Mucosa of gallbladder (tissue), 1 donor: ENCODE measurements around the gene TICAM2. TPM values are rescaled to one million over a fixed set of nuclear protein-coding genes. Genes with fewer than 3 reads are reported as not detected.

Experiments used
- DNase-seq: peaks from one replicate; pipeline ENCODE4 v3.0.0-alpha.2; 2020; ENCODE audit warnings: low spot score
- total RNA-seq: library from RNA; stranded (reverse); gene quantifications from one replicate; pipeline ENCODE4 v1.2.1, GENCODE V29; 2021
- donor health status: DM: no; HTN: no; CAD: no.

The TICAM2 gene
- total RNA-seq, 1 donor from 2014 or later: 3.3 TPM

DNA sequence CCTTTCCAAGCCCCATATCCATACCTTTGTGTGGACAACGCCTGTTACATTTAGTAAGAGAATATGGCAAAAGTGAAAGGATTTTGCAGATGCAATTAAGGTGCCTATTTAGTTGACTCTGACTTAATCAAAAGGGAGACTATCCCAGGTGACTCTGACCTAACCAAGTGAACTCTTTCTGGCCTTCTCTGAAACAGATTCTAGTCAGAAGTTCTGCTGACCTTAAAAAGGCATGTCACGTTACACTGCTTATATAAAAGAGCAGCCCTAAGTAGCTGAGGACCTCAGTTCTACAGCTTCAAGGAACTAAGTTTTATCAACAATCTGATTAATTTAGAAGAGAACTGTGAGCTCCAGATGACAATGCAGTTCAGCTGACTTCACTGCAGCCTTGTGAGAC lies 5.7 kb upstream of the TICAM2 start:
- DNase-seq: no peak

DNA sequence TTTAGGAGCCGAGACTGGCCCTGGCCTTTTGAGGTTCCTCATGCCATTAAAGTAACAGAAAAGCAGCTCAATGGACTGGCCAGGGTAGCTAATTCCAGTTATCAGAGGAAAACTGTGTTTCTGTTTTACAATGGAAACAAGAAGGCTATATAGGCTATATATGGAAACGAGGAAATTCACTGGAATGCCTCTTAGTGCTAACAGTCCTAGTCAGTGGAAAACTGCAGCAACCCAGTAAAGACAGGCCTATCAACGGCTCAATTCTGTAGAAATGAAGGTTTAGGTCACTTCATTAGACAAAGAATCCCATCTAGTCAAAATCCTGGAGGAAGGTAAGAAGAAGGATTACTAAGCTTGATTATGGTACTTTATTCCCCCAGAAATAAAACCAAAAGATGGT lies 3.2 kb upstream of the TICAM2 start:
- DNase-seq: no peak

DNA sequence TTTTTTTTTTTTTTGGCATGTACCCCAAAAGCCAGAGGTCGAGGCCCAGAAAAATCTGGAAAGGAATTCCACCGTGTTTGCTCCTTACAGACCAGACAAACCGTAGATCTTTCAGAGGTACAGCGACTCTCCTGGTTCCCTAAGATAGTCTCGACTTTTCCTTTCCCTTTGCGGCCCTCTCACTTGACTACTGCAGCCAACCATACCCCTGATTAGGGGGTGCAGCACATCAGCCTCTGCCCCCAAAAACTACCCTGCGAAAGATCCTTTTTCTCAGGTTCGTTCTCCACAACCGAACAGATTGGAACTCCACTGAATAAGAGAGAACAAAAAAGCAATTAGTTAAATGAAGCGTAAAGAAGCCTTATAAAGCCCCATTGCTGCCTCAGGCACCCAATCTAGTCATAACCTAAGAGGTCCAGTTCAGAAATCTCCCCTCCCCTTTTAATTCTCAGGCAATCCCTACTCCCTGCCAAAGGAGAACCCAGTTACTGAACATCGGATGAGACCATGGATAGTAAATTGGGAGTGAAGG lies 379 bp upstream of the TICAM2 start:
- no peak for DNase-seq

GRCh38 chr5:115600766-115601165 lies 1.5 kb downstream of the TICAM2 start:
- DNase-seq: no peak

GRCh38 chr5:115599924-115600323 lies 2.4 kb downstream of the TICAM2 start:
- no peak for DNase-seq

GRCh38 chr5:115599502-115599901 lies 2.8 kb downstream of the TICAM2 start:
- DNase-seq: no peak

DNA sequence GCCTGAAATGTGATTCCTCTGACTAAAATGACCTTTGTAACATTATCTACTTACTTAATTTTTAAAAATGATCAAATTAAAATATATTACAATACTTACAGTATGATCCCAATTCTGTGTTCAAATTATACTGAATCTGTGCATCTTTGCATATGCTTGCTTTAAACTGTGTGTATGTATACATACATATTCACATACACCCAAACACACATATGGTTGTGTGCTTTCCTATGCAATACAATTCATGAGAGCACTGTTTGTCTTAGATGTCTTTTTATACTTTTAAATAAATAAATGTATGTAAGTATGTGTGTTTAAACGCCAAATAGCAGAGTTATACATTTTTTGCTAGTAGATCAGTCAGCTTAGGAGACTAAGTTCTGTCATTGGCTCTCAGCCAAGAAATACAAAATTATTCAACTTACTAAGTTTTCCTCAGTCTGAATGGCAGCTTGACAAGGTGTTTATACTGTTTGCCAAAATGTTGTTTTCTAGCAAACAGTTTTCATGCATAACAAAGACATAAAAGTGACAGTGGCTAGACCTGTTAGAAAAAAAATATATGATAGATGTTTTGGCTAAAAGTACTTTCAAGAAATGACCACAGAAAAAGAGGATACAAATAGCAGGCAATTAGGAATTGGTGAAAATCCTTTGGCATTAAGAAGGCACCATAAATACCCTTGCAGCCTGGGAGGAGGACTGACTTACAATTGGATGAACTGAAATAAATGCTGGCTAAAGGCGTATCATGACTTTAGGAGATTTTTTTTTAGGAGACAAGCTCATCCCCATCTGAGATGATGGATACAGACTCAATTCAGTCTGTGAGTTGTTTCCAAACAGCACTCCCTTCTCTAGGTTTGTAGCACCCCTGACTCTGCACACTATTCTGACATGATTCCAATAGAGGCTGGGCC lies 7.9 kb downstream of the TICAM2 start:
- no peak for DNase-seq

- DNase-seq: no peak
These were observed 13.2 kb downstream of the TICAM2 start for GRCh38 chr5:115589043-115589442.

DNA sequence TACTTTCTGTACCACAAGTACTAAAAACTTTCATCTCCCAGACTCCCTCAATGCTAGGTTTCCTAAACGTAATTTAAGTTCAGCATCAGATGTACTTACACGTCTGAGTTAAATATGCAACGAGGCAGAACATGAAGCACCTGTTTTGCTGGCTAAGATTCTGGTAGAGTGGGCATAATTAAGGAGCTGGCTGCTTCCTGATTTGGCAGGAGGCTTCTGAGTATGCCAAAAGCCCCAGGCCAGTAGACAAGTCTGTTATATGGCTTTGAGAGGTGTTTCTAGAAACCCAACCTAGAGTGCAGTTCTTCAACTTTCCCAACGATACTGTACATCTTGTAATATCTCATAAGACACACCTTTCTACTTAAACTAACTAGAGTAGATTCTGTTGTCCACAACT lies 13.6 kb downstream of the TICAM2 start:
- no peak for DNase-seq

GRCh38 chr5:115586525-115587146 lies 15.6 kb downstream of the TICAM2 start:
- DNase-seq: no peak

DNA sequence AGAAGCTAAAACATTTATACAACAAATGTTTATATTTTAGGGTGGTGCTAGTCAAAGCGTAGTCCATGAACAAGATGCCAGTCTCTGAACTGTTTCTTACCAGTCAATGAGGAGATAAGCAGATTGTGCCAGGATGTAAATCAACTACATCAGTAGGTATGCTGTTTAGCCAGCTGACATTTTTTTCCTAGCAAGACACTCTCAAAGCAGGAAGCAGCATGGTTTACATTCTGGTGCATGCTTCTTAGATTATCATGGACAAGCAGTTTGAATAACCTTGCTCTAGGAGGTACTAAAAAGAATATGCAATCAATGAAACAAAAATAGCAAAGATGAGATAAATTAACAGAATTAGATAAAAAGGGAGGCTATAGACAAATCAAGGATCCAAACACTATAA lies 17.0 kb downstream of the TICAM2 start:
- DNase-seq: no peak

DNA sequence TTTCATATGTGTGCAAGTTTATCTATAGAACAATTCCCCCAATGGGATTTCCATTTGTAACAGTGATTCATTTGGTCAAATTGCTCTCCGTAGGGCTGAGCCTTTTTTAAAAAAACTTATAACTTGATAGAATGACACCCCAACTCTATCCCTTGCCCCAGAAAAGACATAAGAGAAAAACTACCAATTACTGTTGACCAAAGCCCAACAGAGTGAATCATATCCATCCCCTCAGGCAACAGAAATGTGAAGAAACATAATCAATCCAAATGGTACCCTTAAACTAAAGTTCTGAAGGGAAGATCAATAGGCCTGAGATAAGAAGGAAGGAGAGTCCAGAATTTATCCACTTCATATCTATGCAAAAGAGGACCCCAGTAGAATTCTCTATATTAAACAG lies 17.8 kb downstream of the TICAM2 start:
- no peak for DNase-seq

DNA sequence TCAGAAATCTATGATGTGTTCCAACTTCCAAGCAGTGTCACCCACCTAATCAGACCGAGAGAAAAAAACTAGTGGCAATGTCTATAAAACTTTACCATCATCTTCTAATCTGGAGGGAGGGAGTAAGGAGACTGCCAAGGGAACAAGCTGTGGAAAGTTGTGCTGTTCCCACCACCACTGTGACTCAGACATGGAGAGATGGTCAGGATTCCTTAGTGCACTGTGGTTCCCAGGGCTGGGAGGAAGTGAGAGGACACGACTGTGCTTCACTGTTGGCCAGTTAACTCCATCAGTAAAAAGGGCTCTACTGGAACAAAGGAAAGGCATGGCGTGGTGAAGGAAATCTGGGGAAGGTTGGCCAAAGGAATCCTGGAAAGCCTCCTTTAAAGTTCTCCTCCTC lies 18.8 kb downstream of the TICAM2 start:
- no peak for DNase-seq

- no peak for DNase-seq
These were observed 21.3 kb downstream of the TICAM2 start for GRCh38 chr5:115580941-115581340.

GRCh38 chr5:115579747-115580173 lies 22.5 kb downstream of the TICAM2 start:
- DNase-seq: no peak

GRCh38 chr5:115579216-115579615 lies 23.1 kb downstream of the TICAM2 start:
- no peak for DNase-seq

- DNase-seq: no peak
These were observed 23.6 kb downstream of the TICAM2 start for GRCh38 chr5:115578657-115579056.

GRCh38 chr5:115577741-115578140 lies 24.5 kb downstream of the TICAM2 start:
- DNase-seq: no peak

- no peak for DNase-seq
These were observed 24.9 kb downstream of the TICAM2 start for GRCh38 chr5:115577329-115577728.

- no peak for DNase-seq
These were observed 26.9 kb downstream of the TICAM2 start for GRCh38 chr5:115575167-115576070.

DNA sequence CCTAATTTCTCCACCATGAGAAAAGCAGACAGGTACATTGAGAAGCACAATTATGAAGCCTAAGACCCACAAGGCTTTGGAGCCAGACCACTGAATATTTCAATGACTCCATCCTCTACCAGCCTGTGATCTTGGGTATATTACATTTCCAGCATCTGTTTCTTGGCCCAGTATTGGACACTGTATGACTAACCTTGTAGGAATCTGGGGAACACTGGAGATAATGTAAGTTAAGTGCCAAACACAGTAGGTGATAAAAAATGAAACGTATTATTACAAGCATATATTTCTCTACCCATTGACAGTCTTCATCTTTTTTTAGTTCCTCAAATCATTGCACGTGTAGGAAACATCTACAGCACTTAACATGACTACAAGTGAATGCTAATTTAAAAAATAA lies 29.1 kb downstream of the TICAM2 start:
- no peak for DNase-seq

DNA sequence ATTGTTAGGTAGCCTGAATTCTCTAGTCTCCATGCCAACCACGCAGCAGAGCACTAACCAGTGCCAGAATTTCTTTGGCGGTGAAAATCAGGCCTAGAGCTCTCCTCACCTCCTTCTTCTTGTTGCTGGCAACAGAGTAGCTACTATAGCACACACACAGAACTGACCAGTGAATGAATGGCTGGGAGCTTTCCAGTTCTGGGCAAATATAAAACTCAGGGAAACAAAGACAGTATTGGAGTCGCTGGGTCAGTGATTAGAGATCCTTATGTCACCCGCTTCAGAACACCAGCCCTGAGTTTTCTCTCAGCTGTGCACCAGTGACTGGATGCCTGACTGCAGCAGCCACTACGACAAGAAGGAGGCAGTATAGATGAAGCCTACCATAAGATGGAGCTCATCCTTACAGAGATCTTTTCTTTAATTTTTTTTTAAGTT lies 30.8 kb downstream of the TICAM2 start:
- DNase-seq: peak; percentile 19
